ENCODE measurements around the gene RNF26.

GRCh38 chr11:119384332-119384731 lies 50.0 kb downstream of the RNF26 start:
- TF ChIP-seq YY1 (IDR thresholded peaks at IDR 0.05; ENCODE audit: insufficient read depth, insufficient read length) (no peak), SUZ12 (IDR thresholded peaks at IDR 0.05; ENCODE audit: extremely low read depth, insufficient read depth, insufficient read length) (no peak)

Data from NT2/D1 (cell line).